GM19324 (cell line): Measurements from ENCODE around the gene VCL.
"Not testable (repeated sequence)": the region's sequence is repeated elsewhere in the genome, so short reads cannot be mapped to it uniquely, and the experiment has no call there.

ENCODE experiments used
- ATAC-seq: cut with Tn5 transposase; IDR thresholded peaks from one replicate; pipeline ENCODE4 v1.9.1; 2021; ENCODE audit warnings: mild to moderate bottlenecking, moderate library complexity; ENCODE audit not compliant: unreplicated experiment, low FRiP score

The VCL gene

GRCh38 chr10:73971636-73972354 lies 26.1 kb upstream of the VCL start:
- ATAC-seq = no peak

GRCh38 chr10:73973427-73973826 lies 24.5 kb upstream of the VCL start:
- ATAC-seq = no peak

DNA sequence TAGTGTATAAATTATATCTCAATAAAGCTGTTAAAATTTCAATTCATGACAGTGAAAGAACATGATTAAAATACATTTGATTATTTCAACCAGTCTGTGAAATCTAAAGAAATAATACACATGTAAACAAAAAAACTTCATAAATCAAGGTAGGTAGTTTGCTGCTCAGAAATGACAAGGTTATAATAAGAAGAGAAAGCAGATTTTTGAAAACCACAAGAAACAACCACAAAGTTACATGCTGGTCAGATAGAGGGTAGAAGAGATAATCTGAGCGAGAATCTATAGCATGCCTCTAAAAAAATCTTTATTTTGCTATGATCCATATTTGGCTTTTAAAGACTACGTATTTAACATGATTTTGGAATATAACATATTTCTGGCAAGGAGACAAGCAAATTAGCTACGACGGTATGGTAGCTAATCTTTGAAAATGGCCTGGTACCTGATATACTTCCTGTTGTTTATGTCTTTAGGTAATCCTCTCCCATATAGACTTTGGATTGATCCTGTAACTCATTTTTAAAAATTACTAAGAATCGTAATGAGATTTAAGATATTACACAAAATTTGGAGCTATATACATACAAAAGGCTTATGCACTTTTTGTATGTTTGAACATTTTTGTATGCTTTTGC lies 23.5 kb upstream of the VCL start:
- ATAC-seq = no peak

DNA sequence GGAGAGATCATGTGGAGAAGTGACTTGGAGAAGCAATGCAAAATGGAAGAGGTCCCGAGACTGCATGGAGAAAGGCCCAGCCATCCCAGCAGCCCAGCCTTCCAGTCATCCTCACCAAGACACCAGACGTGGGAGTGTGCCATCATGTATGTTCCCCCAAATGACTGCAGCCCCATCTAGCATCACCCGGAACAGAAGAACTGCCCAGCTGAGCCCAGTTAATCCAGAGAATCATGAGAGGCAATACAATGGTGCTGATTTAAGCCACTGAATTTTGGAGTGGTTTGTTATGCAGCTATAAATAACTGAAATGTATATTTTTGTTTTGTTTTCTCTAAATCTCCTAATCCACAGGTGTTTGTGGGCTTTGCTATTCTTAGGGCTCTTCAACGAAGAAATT lies 22.5 kb upstream of the VCL start:
- ATAC-seq = no peak

GRCh38 chr10:73979141-73979808 lies 18.6 kb upstream of the VCL start:
- no peak for ATAC-seq

DNA sequence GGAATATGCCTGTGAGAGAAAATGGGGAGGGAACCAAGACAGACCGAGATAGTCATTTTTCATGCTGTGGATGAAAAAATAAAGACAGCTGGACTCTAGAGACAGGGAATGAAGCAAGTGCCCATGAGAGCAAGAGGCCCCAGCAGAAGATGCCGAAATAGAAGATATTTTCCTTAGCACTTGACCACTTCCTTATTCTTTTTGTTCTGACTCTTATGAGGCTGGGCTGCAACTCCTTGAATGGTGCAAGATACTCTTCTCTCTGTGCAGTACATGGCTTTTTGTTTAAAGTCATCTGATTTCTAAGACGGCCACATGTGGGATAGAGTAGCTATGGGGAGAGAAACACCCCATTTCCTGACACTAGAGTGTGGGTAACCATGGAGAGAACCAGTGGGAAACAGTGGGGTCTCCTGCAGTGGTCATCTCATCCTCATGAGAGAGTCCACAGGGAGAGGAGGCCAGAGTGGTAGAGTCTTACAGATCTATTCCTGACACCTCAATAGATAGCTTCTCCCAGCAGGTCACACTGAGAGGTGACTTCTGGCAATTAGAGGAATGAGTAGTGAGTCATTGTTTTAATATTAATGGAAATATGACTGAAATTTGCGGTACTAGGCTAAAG lies 18.0 kb upstream of the VCL start:
- no peak for ATAC-seq

DNA sequence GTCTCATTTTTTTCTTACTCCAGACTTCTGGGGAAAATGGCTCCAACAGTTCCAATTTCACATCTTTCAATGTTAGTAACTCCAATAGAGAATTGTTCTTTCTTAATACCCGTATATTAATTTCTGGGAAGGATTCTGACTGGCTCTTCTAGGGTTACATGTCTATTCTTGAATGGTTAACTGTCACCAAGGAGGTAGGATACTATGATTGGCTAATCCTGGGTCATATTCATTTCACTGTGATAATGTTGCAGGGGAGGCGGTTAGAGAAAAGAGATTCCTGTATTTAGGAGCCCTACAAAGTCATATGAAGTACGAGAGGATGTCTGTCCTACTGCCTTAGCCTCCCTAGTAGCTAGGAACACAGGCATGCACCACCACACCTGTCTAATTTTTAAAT lies 16.1 kb upstream of the VCL start:
- ATAC-seq = no peak

DNA sequence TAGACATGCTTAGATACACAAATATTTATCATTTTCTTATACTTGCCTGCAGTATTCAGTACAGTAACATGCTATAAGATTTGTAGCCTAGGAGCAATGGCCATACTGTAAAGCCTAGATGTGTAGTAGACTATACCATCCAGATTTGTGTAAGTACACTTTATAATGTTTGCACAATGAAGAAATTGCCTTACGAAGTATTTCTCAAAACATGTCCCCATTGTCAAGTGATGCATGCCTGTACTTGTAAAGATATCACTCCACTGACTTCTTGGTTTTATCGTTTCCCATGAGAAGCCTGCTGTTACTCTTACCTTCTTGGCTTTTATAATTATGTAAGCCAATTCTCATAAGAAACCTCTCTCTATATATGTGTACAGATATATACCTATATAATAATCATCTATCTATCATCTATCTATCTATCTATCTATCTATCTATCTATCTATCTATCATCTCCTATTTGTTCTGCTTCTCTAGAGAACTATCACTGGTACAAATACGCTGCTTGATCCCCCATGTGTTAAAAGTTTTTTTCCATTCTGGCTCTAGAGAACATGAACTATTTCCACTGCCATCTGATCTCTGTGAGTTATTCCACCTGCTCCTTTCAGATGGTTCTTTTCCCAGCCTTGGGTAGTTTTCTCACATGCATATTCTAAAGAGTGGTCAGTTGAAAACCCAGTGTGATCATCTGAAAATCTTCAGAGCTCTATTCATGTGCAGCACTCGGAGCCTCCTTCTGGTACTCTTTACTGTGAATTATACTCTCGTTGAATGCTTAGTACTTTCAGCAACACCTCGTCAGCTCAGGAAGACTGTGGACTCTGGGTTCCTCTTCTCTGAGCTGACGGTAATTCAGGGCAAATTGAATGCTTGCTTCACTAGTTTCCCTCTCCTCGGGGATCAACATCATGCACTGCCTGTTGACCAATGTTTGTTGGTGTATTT lies 14.5 kb upstream of the VCL start:
- no peak for ATAC-seq

- no peak for ATAC-seq
These were observed 8.2 kb upstream of the VCL start for GRCh38 chr10:73989594-73990150.

DNA sequence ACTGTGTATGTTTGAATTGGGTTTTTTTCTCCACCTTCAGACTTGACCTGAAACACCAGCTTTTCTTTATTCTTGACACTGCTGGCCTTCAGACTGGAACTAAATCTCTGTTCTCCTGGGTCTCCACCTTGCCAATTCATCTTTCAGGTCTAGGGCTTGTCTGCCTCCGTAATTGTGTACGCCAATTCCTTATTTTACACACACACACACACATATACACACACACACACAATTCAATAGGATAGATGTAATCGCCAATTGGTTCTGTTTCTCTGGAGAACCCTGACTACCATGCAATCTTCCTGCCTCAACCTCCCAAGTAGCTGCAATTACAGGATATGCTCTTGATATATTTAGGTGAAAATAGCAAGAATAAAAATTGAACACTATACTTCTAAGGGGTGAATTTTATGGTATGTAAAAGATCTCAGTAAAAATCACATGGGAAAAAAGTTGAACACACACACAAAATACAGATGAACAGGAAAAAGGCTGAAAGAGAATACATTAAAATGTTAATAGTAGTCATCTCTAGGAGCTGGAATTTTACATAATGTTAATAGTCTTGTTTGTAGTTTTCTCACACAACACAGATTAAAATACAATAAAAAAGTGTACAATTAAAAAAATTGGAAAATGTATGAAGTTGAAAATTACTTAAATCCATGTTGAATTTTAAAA lies 6.6 kb upstream of the VCL start:
- no peak for ATAC-seq

- no peak for ATAC-seq
These were observed 6.1 kb upstream of the VCL start for GRCh38 chr10:73991884-73992245.

DNA sequence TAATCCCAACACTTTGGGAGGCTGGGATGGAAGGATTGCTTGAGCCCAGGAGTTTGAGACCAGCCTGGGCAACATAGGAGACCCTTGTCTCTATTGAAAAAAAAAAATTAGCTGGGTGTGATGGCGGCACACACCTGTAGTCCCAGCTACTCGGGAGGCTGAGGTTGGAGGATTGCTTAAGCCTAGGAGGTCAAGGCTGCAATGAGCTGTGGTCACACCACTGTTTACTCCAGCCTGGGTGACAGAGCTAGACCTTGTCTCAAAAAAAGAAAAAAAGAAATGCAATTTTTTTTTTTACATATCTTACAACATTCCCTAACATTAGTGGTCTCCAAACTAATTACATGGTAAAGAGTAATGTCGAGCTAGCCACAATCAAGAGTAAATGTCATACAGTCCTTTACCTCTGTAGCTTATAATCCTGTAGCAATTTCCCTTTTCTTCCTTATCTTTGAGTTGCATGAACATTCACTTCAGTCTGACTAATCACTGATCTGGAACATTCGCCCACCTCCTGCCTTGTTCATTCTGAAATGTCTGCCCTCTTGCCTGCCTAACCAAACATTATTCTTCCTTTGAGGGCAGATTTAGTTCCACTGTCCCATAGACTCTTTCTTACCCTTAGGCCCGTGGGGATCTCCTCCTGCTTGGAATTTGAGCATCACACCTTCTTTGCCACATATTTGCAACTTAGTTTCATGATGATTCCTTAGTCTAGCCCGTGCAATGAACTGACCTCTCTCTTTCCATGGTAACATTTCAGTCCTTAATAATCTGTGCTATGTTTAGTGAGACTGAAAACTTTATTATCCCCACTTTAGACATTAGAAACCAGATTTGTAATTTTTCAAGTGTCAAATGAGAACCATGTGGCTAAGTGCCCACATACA lies 4.8 kb upstream of the VCL start:
- no peak for ATAC-seq

GRCh38 chr10:73995035-73995358 lies 2.9 kb upstream of the VCL start:
- no peak for ATAC-seq

- peak; percentile 70 for ATAC-seq
These were observed 492 bp upstream of the VCL start for GRCh38 chr10:73997461-73997786.

DNA sequence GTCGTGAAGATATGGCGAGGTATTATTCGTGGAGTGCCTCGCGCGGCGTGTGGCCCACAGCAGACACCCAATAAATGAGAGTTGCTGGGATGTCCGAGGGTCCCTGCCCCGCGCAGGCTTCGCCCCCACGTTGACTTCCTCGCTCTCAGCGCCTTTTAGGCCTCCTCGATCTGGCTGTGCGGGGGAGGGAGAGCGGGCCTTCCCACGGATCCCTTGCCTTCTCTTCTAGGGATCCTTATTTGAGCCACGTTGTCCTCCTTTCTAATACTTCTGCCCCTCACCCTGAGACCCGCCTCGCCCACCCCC lies 660 bp downstream of the VCL start:
- ATAC-seq = no peak

- ATAC-seq = no peak
These were observed 1.2 kb downstream of the VCL start for GRCh38 chr10:73998929-73999691.

- no peak for ATAC-seq
These were observed 1.8 kb downstream of the VCL start for GRCh38 chr10:73999703-74000102.

GRCh38 chr10:74000244-74000643 lies 2.3 kb downstream of the VCL start:
- not testable (repeated sequence) for ATAC-seq
